Renal cortex interstitium (tissue), 11 donors: ENCODE measurements around the gene YIF1B. TPM values are rescaled to one million over a fixed set of nuclear protein-coding genes. Genes with fewer than 3 reads are reported as not detected.

Experiments used
- DNase-seq, 11 donors: peaks; one replicate each; pipeline ENCODE4 v3.0.0-alpha.2; 2013; ENCODE audit warnings: low read depth in 9 of 11, low spot score in 4 of 11; ENCODE audit errors: extremely low read depth in 1 of 11
- polyA plus RNA-seq, 3 donors: library from polyadenylated mRNA; unstranded; fragments of 120-200 nt; gene quantifications; one replicate each; pipeline ENCODE4 v1.2.1, GENCODE V29; 2013; ENCODE audit not compliant: insufficient read length in 3 of 3

YIF1B gene
- polyA plus RNA-seq, 3 donors, result 23.0 to 39.5 (median 33.8) TPM

- no peak for DNase-seq
Observed at GRCh38 chr19:38288123-38288855, 27.5 kb downstream of the YIF1B start.

GRCh38 chr19:38287604-38288003 is 28.1 kb downstream of the YIF1B start:
- DNase-seq, result no peak

DNA sequence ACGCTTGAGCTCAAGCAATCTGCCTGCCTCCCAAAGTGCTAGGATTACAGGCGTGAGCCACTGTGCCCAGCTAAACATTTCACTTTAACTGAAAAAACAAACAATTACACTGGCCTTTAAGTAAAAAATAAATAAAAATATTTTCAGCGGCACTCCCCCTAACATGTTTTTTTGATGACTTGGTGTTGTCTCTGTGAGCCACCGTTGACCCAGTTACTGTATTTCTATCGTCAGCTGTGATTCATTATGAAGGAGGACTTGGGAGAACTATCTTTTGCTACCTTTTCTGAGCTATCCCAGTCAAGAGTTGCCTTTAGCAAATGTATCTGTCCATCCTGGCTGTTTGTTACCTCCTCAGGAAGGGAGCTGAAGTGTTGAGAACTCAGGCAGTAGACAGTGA is 30.2 kb downstream of the YIF1B start:
- no peak for DNase-seq

GRCh38 chr19:38284422-38284821 is 31.3 kb downstream of the YIF1B start:
- no peak for DNase-seq

- no peak for DNase-seq
Observed at GRCh38 chr19:38283271-38283670, 32.5 kb downstream of the YIF1B start.

GRCh38 chr19:38281811-38282566 is 33.8 kb downstream of the YIF1B start:
- DNase-seq, result no peak

- DNase-seq, result no peak
Observed at GRCh38 chr19:38280030-38280921, 35.5 kb downstream of the YIF1B start.

GRCh38 chr19:38278751-38279150 is 37.0 kb downstream of the YIF1B start:
- no peak for DNase-seq

GRCh38 chr19:38277969-38278680 is 37.6 kb downstream of the YIF1B start:
- DNase-seq, result no peak

DNA sequence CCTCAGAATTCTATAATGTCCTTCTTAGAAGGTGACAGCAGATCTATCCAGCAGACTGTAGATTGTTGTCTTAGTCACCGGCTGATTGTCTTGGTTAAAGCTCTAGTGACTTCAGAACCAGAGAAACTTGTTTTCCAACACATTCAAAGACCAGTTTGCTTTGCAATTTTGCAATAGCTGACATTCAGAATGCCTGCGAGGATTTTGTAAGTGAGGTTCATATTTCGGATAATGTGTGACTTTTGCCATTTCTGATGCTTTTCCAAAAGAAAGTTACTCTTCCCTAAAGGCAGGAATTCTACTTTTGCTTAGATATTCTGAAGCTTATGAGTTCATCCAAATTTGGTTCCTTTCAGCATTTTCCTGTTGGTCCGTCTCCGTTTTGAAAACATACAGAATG is 38.2 kb downstream of the YIF1B start:
- no peak for DNase-seq

- no peak for DNase-seq
Observed at GRCh38 chr19:38276942-38277517, 38.7 kb downstream of the YIF1B start.

- DNase-seq, result no peak
Observed at GRCh38 chr19:38274739-38275138, 41.0 kb downstream of the YIF1B start.

DNA sequence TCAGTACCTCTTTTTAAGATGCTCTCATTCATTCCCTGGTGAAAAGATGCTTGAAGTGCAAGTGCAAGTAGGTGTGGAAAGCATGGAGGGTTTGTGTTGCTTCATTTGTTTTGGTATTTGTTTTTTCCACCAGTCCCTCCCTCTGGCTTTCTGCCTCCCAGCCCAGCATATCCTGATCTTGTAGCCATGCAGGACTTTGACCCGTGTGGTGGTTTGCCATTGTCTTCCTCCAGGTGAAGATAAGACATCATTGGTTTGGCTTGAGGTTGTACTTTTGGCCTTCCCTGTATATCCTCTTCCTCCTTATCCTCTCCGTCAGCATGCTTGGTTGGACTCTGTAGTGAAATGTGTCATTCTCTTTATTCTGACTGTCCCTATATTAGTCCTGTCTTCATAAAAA is 42.2 kb downstream of the YIF1B start:
- DNase-seq, result no peak

- no peak for DNase-seq
Observed at GRCh38 chr19:38270587-38271167, 45.1 kb downstream of the YIF1B start.

GRCh38 chr19:38268539-38268938 is 47.2 kb downstream of the YIF1B start:
- DNase-seq, result no peak

GRCh38 chr19:38267761-38268483 is 47.8 kb downstream of the YIF1B start:
- no peak for DNase-seq

DNA sequence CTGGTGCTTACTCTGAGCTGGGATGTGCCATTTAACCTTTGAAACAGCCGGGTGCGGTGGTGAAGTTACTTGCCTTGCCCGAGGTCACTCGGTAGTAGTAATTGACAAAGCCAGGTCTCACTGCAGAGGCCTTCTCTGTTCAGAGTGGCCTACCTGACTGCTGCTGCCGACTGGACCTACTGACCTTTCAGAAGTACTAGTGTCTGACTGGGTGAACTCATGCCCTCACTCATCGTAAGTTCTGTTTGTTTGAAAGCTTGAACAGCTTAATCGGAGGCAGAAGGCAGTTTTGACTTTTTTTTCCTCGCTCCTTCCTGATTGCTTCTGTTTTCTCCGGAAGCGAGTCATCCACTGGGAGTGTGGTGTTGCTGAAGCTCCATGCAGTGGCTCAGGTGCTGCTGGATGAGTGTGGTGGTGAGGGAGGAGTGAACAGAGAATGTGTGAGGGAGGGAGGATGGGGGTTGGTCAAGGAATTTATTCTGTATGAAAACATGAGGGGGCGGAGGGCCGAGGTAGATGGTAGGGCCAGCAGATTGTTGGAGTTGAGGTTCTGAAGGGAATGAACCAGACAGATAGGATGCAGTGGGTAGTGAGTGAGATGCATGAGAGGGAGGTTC is 48.7 kb downstream of the YIF1B start:
- DNase-seq, result no peak
